Stimulated activated CD4-positive, alpha-beta T cell treated with anti-CD3 and anti-CD28 coated beads, Interleukin-1b, Interleukin-23, amount 100 ng/mL, for 48 hours (primary cell): ENCODE results near the gene FBXO38.
A peak's percentile ranks its signal among the peaks of the same experiment; 100 is the strongest.

Source experiments
- DNase-seq: peaks from one replicate; pipeline ENCODE4 v3.0.0-alpha.2; 2020

Gene FBXO38

GRCh38 chr5:148482697-148483462 is 99.1 kb downstream of the FBXO38 start:
- DNase-seq = peak; percentile 59

DNA sequence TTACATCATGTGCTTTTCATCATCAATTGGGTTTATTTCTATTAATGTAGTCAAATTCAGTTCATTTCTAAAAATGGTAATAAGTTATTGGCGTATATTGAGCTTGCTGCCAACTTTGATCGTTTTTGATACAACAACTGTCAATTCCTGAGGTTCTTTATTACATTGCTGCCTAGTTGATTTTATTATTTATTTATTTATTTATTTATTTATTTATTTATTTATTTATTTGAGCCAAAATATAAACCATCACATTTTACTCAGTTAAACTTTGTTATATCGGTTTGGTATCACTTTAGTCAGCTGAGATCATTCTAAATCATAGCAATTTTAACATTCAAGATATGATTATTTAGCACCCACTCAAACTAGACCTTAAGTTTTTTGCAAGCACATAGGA is 100.0 kb downstream of the FBXO38 start:
- no peak for DNase-seq

- no peak for DNase-seq
Measured at GRCh38 chr5:148484651-148485050, 100.9 kb downstream of the FBXO38 start.

GRCh38 chr5:148486456-148486855 is 102.7 kb downstream of the FBXO38 start:
- no peak for DNase-seq

GRCh38 chr5:148488757-148489156 is 105.0 kb downstream of the FBXO38 start:
- DNase-seq = no peak

GRCh38 chr5:148491015-148491792 is 107.4 kb downstream of the FBXO38 start:
- no peak for DNase-seq

DNA sequence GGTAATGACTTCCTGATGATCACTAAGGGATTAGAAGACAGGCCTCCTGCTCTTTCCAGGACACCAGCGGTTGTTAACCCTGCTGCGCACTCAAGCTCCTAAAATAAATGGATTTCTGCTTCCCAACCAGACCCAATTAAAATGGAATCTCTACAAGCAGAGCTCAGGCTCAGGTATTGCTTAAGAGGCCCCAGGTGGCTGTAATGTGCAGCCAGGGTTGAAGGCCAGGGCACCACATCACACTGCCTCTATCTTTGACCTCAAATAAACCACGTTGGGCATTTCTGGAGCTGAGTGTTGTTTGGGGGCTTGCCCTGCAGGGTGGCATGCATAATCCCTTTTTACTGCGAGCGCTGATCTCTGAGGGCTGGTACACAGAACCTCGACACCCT is 108.0 kb downstream of the FBXO38 start:
- DNase-seq = no peak

GRCh38 chr5:148492351-148492750 is 108.6 kb downstream of the FBXO38 start:
- no peak for DNase-seq
